GM13977 (cell line): Measurements from ENCODE around the gene KRT14.
"Not testable (repeated sequence)": the region's sequence is repeated elsewhere in the genome, so short reads cannot be mapped to it uniquely, and the experiment has no call there.

ENCODE experiments used
- DNase-seq: peaks from one replicate; pipeline ENCODE4 v3.0.0; 2012; ENCODE audit warnings: low spot score
- CTCF ChIP-seq: IDR thresholded peaks from 2 replicates; pipeline ENCODE4 v1.5.1; 2012; ENCODE audit warnings: mild to moderate bottlenecking, control low read depth; ENCODE audit not compliant: insufficient read depth; ENCODE audit errors: extremely low read depth, missing control alignments
- in situ Hi-C: fragments of 300-500 bp; cut with MboI; formaldehyde crosslinking; loops from one replicate; pipeline ENCODE4 v1.12.0; 2022; ENCODE audit warnings: low sequenced_read_pairs, low pct_unique_long_range_greater_than_20kb, mixed read lengths, inconsistent platforms; ENCODE audit not compliant: unreplicated experiment

KRT14 gene

GRCh38 chr17:41625602-41626001 lies 38.9 kb upstream of the KRT14 start:
- in situ Hi-C loops = no loop called here
- DNase-seq = no peak
- no peak for TF ChIP-seq CTCF

GRCh38 chr17:41624208-41625101 lies 37.8 kb upstream of the KRT14 start, which contains the start of gene KRT17:
KRT17 (minus strand) TSS chr17:41624575; CDS start chr17:41624509, 66 bp downstream.
- in situ Hi-C loops = no loop called here
- DNase-seq = no peak
- TF ChIP-seq CTCF = no peak

GRCh38 chr17:41623184-41623861 lies 36.6 kb upstream of the KRT14 start:
- in situ Hi-C loops, DNase-seq: not testable (repeated sequence)

DNA sequence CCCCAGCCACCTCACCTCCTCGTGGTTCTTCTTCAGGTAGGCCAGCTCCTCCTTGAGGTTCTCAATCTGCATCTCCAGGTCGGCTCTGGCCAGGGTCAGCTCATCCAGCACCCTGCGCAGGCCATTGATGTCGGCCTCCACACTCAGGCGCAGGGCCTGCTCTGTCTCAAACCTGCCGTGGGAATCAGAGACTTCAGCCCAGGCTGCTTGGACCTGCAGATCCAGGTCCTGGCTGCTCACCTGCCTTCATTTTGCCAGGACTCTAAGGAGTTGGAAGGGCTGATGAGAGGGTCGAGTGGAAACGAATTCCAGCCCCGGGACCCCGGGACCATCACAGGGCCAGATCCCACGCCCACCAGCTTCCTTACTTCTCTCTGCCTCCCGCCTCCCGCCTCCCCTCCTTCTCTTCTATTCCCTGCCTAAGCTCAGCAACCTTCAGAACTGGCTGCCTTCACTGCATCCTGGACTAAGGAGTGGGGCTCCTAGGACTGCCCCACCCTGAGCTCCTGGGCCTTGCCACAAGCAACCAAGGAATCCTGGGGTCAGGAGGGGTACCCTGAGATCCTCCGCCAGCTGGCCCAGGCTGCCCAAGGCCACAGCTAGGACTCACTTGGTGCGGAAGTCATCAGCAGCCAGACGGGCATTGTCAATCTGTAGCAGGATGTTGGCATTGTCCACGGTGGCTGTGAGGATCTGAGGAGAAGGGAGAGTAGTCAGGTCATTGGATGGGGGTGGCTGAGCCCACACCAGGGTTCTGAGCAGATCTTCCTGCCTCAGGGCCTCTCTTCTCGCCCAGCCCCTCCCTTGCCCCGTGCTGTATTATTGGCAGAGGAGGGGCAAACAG lies 35.9 kb upstream of the KRT14 start:
- in situ Hi-C loops, DNase-seq: not testable (repeated sequence)

GRCh38 chr17:41621916-41622315 lies 35.2 kb upstream of the KRT14 start:
- no peak for TF ChIP-seq CTCF
- in situ Hi-C loops = no loop called here
- DNase-seq = no peak

DNA sequence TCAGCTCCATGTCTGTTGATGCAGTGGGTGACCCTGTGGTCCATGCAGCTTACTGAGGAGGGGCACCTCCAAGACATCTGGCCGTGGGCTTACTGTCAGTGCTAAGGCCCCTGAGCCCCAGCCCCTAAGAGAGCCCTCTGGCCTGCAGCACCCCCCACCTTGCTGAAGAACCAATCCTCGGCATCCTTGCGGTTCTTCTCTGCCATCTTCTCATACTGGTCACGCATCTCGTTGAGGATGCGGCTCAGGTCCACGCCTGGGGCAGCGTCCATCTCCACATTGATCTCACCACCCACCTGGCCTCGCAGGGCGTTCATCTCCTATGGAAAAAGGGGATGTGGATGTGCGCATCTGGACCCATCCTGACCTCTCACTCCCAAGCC lies 34.7 kb upstream of the KRT14 start:
- in situ Hi-C loops = not testable (repeated sequence)

DNA sequence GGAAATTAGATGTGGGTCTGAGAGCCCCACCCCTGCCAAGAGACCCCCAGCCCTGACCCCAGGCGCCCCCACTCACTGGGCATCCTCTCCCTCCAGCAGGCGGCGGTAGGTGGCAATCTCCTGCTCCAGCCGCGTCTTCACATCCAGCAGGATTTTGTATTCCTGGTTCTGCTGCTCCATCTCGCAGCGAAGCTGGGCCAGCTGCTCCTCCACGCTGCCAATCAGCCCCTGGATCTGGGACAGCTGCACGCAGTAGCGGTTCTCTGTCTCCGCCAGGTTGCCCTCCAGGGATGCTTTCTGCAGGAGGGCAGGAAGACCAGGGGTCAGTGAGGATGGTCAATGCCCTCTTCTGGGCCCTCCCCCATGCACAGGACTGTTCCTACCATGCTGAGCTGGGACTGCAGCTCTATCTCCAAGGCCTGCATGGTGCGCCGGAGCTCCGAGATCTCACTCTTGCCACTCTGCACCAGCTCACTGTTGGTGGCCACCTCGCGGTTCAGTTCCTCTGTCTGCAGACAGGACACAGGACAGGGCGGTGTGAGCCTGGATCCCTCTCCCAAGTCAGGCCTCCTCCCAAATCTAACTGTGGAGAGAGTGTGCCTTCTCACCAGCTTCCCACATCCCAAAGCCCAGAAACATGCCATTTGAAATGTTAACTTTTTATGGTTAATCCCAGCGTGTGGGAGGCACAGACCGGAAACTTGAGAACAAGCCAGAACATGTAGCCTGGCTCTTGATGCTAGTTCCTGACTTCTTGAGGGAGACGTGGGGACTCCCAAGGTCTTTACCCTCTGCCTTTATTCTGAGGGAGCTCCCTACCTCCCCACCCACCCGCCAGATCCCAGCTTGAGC lies 34.1 kb upstream of the KRT14 start:
- no peak for TF ChIP-seq CTCF
- DNase-seq = no peak
- in situ Hi-C loops = no loop called here

More for the DNA sequence above, 34.7 kb upstream of the KRT14 start:
- DNase-seq = not testable (repeated sequence)

GRCh38 chr17:41619927-41620582 lies 33.4 kb upstream of the KRT14 start:
- in situ Hi-C loops, DNase-seq: not testable (repeated sequence)
